Trophoblast cell (in vitro differentiated cells and primary cell): ENCODE data around the gene DEAF1.

Experiments
- DNase-seq, 2 donors: peaks; one replicate each; pipeline ENCODE4 v3.0.0-alpha.2; 2016
- H2AFZ ChIP-seq: 2 replicates; pipeline ENCODE4 v1.6.1; 2013; ENCODE audit warnings: low read length, moderate library complexity, mild to moderate bottlenecking; ENCODE audit not compliant: insufficient read depth, poor library complexity
- H2AK5ac ChIP-seq: 2 replicates; pipeline ENCODE4 v1.6.1; 2013; ENCODE audit warnings: mild to moderate bottlenecking, low read length
- H2BK120ac ChIP-seq: 2 replicates; pipeline ENCODE4 v1.6.1; 2013; ENCODE audit warnings: low read length, mild to moderate bottlenecking, moderate library complexity; ENCODE audit not compliant: insufficient read depth, poor library complexity
- H2BK12ac ChIP-seq: 2 replicates; pipeline ENCODE4 v1.6.1; 2013; ENCODE audit warnings: mild to moderate bottlenecking, low read length, moderate library complexity
- H2BK5ac ChIP-seq: 2 replicates; pipeline ENCODE4 v1.6.1; 2013; ENCODE audit warnings: low read length, low read depth, moderate library complexity, mild to moderate bottlenecking; ENCODE audit not compliant: poor library complexity
- H3K14ac ChIP-seq: 2 replicates; pipeline ENCODE4 v1.6.1; 2013; ENCODE audit warnings: mild to moderate bottlenecking, low read length
- H3K18ac ChIP-seq: 2 replicates; pipeline ENCODE4 v1.6.1; 2013; ENCODE audit warnings: mild to moderate bottlenecking, low read length
- H3K23ac ChIP-seq: 2 replicates; pipeline ENCODE4 v1.6.1; 2013; ENCODE audit warnings: low read length
- H3K27ac ChIP-seq: 2 replicates; pipeline ENCODE4 v1.5.1; 2013; ENCODE audit warnings: low read depth, mild to moderate bottlenecking, inconsistent platforms, low read length, moderate library complexity
- H3K27me3 ChIP-seq: 2 replicates; pipeline ENCODE4 v1.6.1; 2013; ENCODE audit warnings: inconsistent platforms, mild to moderate bottlenecking, low read length, moderate library complexity; ENCODE audit not compliant: insufficient read depth
- H3K36me3 ChIP-seq, 2 experiments: 1 replicate in 1 of 2; 2 replicates in 1 of 2; pipeline ENCODE4 v1.6.1; 2013; ENCODE audit warnings: low read length in 2 of 2, mild to moderate bottlenecking in 2 of 2, moderate library complexity in 1 of 2; ENCODE audit not compliant: insufficient read depth in 2 of 2, control insufficient read depth in 1 of 2
- H3K4ac ChIP-seq: 2 replicates; pipeline ENCODE4 v1.6.1; 2013; ENCODE audit warnings: low read depth, mild to moderate bottlenecking, low read length, moderate library complexity
- H3K4me1 ChIP-seq, 2 experiments: 1 replicate in 1 of 2; 2 replicates in 1 of 2; pipeline ENCODE4 v1.6.1; 2013; ENCODE audit warnings: low read length in 2 of 2, mild to moderate bottlenecking in 2 of 2, moderate library complexity in 1 of 2; ENCODE audit not compliant: insufficient read depth in 2 of 2, control insufficient read depth in 1 of 2
- H3K4me2 ChIP-seq: 2 replicates; pipeline ENCODE4 v1.6.1; 2013; ENCODE audit warnings: inconsistent platforms, mild to moderate bottlenecking, low read length, moderate library complexity
- H3K4me3 ChIP-seq: 2 replicates; pipeline ENCODE4 v1.5.1; 2013; ENCODE audit warnings: mild to moderate bottlenecking, low read depth, low read length, inconsistent platforms
- H3K79me1 ChIP-seq: one replicate; pipeline ENCODE4 v1.6.1; 2013; ENCODE audit warnings: low read length
- H3K79me2 ChIP-seq: 2 replicates; pipeline ENCODE4 v1.6.1; 2013; ENCODE audit warnings: low read length, mild to moderate bottlenecking; ENCODE audit not compliant: control insufficient read depth, insufficient read depth, poor library complexity
- H3K9ac ChIP-seq: 2 replicates; pipeline ENCODE4 v1.6.1; 2013; ENCODE audit warnings: mild to moderate bottlenecking, low read length
- H3K9me3 ChIP-seq: 2 replicates; pipeline ENCODE4 v1.6.1; 2013; ENCODE audit warnings: low read depth, mild to moderate bottlenecking, control low read depth, inconsistent platforms, low read length; ENCODE audit not compliant: insufficient read depth
- H4K12ac ChIP-seq: 2 replicates; pipeline ENCODE4 v1.6.1; 2013; ENCODE audit warnings: low read depth, mild to moderate bottlenecking, low read length, moderate library complexity
- H4K8ac ChIP-seq: 2 replicates; pipeline ENCODE4 v1.6.1; 2013; ENCODE audit warnings: low read depth, mild to moderate bottlenecking, low read length, moderate library complexity
- H4K91ac ChIP-seq: one replicate; pipeline ENCODE4 v1.6.1; 2013; ENCODE audit warnings: low read depth, mild to moderate bottlenecking, low read length, moderate library complexity
- WGBS: extraction: QIAGEN DNeasy Blood & Tissue Kit; methylation state at CpG from one replicate; pipeline ENCODE4 v1.1.7; 2013; ENCODE audit warnings: missing lambda C conversion rate; ENCODE audit not compliant: insufficient read length, insufficient coverage; ENCODE audit errors: extremely low coverage; 5-methylcytosine and 5-hydroxymethylcytosine counted together

Gene DEAF1

DNA sequence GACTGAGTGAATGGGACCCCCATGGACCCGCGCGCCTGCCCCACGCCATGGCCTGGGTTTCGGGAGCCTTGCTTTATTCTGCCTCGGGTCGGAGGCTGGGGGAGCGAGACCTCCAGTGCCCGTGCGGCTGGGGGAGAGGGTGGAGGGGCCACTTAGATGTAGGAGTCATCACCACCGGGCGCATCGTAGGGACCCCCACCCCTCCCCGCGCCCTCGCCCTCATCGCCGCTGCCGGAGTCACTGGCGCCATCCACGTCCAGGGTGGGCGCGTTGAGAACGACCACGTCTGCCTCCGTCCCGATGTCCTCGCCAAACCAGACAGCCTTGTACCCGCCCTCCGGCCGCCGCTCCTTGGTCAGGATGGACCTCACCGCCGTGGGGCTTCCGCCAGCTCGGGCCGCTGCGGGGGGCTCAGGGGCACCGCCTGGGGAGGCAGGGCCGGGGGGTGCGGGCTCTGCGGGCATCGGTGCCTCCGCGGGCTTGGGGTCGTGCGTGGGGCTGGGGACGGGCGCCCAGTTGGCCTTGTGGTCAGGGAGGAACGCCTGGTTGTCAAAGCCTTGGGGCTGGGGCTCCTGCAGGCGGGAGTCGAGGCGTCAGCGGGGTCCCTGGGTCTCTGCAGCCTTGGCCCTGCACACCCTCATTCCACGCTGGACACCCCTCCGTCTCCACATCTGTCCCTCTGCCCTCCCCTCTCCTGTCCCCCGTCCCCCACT lies 77.7 kb downstream of the DEAF1 start:
- H4K12ac ChIP-seq = no peak overlapping the region

DNA sequence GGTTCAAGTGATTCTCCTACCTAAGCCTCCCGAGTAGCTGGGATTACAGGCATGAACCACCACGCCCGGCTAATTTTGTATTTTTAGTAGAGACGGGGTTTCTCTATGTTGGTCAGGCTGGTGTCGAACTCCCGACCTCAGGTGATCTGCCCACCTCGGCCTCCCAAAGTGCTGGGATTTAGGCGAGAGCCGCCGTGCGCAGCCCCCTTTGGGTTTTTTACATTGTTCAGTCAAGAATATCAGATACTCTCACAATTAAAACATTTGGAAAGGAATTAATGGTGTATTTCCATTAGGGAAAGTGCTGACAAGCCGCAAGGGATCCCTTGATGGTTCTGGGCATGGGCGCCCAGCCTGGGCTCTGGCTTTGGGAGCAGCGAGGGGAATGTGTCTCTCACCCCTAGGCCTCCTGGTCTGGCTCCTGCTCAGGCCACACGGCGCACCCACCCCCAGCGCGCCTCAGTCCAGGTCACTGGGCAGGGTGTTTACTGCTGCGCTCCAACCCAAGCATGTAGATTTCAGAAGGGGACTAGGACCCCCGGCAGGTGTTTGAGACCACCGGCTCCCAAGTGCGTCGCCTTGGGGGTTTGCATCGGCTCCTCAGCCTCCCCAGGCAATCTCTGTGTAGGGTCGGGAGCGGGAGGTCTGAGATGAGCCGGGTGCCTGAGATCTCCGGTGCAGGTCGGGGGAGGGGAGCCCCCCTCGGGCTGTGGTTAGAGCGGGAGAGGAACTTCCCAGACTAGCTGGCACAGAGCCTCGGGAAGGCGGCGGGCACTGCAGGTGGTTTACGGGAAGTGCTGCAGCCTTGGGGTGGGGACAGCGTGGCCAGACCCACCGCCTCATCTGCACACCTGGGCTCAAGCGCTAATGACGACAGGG lies 78.5 kb downstream of the DEAF1 start:
- WGBS = no CpG with 5 or more reads among the region's 39 CpGs

More for the DNA sequence above, 77.7 kb downstream of the DEAF1 start:
- Histone ChIP-seq H3K14ac (no peak overlapping the region), H2AK5ac (no peak overlapping the region), H3K23ac (no peak overlapping the region), H2BK5ac (no peak overlapping the region), H3K9me3 (peaks cover 3% of the 10 kb centered on the region), H3K36me3 (peaks cover 33 to 34% of the 10 kb centered on the region in 2 experiments), H4K91ac (no peak overlapping the region), H3K18ac (no peak overlapping the region), H3K79me2 (no peaks in the 10 kb centered on the region), H3K9ac (no peak overlapping the region), H2BK120ac (no peak overlapping the region), H3K79me1 (peaks cover 2% of the 10 kb centered on the region), H2AFZ (no peak overlapping the region), H3K27me3 (no peaks in the 10 kb centered on the region), H3K4me3 (no peak overlapping the region), H4K8ac (no peak overlapping the region), H2BK12ac (no peak overlapping the region), H3K4me2 (no peak overlapping the region), H3K4ac (no peak overlapping the region), H3K4me1 (peaks cover 9 to 17% of the 10 kb centered on the region in 2 experiments), H3K27ac (no peak overlapping the region)
- no CpG with 5 or more reads among the region's 57 CpGs for WGBS
- no peak for DNase-seq

DNA sequence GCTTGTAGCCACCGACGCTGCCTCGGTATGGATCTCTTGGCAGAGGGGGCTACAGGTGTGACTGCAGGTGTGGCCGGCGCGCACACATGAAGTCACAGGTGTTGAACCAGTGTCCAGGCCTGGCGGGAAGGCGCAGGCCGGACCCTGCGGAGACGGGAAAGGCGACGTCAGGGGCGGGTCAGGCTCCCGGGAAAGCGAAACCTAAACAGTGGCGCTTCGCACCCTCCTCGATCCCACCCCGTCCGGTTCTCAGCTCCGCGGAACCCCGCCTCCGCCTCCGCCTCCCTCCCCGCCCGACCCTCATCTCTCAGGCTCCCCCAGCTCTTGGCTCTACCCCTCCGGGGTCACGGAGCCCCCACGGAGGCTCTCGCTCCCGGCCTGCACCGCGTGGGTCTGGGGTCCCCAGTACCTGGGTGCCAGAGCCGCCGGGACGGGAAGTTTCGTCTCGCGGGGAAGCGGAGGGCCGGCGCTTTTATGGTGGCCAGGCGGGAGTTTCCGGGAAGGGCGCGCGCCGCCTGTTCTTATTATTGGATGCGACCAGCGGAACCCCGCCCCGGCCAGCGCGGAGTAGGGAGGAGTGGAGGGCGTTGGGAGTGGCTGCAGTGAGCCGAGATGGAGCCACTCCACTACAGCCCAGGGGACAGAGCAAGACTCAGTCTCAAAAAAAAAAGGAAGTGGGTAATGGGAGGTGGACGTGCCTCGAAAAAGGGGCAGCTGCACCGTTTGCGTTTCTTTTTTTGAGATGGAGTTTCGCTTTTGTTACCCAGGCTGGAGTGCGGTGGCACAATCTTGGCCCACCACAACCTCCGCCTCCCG lies 79.3 kb downstream of the DEAF1 start, which contains the start of gene IRF7:
IRF7 (minus strand) TSS at position 447 of the 816 bp plus-strand sequence. CDS start 586 bp downstream, outside the sequence.
- peaks cover 1% of the 10 kb centered on the region for H3K9me3 ChIP-seq
- H3K4me3 ChIP-seq = peak within 1 kb of the TSS; percentile 84
- no peaks in the 10 kb centered on the region for H3K27me3 ChIP-seq
- peak within 1 kb of the TSS; percentile 85 for H4K8ac ChIP-seq
- no peak within 1 kb of the TSS for H3K23ac ChIP-seq
- H3K4me2 ChIP-seq = peak within 1 kb of the TSS; percentile 84
- H3K14ac ChIP-seq = peak within 1 kb of the TSS; percentile 79
- peak within 1 kb of the TSS; percentile 43 for H3K4ac ChIP-seq
- peak; percentile 90 to 92 for DNase-seq
- peaks cover 9 to 17% of the 10 kb centered on the region in 2 experiments for H3K4me1 ChIP-seq
- peak within 1 kb of the TSS; percentile 64 for H2BK120ac ChIP-seq
- peak within 1 kb of the TSS; percentile 86 for H2AFZ ChIP-seq
- H2BK12ac ChIP-seq = no peak within 1 kb of the TSS
- peak within 1 kb of the TSS; percentile 54 for H2AK5ac ChIP-seq
- H4K91ac ChIP-seq = peak within 1 kb of the TSS; percentile 76
- H4K12ac ChIP-seq = peak within 1 kb of the TSS; percentile 75
- WGBS = no CpG with 5 or more reads among the region's 66 CpGs
- H3K9ac ChIP-seq = peak within 1 kb of the TSS; percentile 73
- H3K79me2 ChIP-seq = no peaks in the 10 kb centered on the region
- peak within 1 kb of the TSS; percentile 68 for H3K27ac ChIP-seq
- peaks cover 49 to 50% of the 10 kb centered on the region in 2 experiments for H3K36me3 ChIP-seq
- peak within 1 kb of the TSS; percentile 9 for H3K18ac ChIP-seq
- H3K79me1 ChIP-seq = peaks cover 2% of the 10 kb centered on the region
- peak within 1 kb of the TSS; percentile 87 for H2BK5ac ChIP-seq

More for the DNA sequence above, 78.5 kb downstream of the DEAF1 start:
- Histone ChIP-seq H3K79me1 (peaks cover 2% of the 10 kb centered on the region), H3K14ac (no peak overlapping the region), H3K36me3 (peaks cover 41 to 42% of the 10 kb centered on the region in 2 experiments), H3K9me3 (peaks cover 1% of the 10 kb centered on the region), H3K18ac (no peak overlapping the region), H2BK5ac (no peak overlapping the region), H3K4me1 (peaks cover 9 to 17% of the 10 kb centered on the region in 2 experiments), H2BK12ac (no peak overlapping the region), H3K27ac (no peak overlapping the region), H2AFZ (no peak overlapping the region), H3K4me2 (peak overlapping the region; percentile 84), H3K9ac (no peak overlapping the region), H3K4me3 (no peak overlapping the region), H3K27me3 (no peaks in the 10 kb centered on the region), H3K23ac (no peak overlapping the region), H2AK5ac (no peak overlapping the region), H4K91ac (peak overlapping the region; percentile 25), H2BK120ac (no peak overlapping the region), H4K12ac (no peak overlapping the region), H3K79me2 (no peaks in the 10 kb centered on the region), H4K8ac (peak overlapping the region; percentile 55), H3K4ac (no peak overlapping the region)
- no peak for DNase-seq
